WTC11 (cell line): ENCODE results near the gene ARHGEF12. TPM values are rescaled to one million over a fixed set of nuclear protein-coding genes. Genes with fewer than 3 reads are reported as not detected.

Experiments used
- CDX4 ChIP-seq: fragments of 250-450 bp; sonication (Bioruptor Pico); IDR thresholded peaks from 2 replicates; pipeline ENCODE4 v1.9.0; 2021; ENCODE audit warnings: moderate library complexity, mild to moderate bottlenecking, inconsistent platforms, borderline replicate concordance
- CREM ChIP-seq: sonication (generic); formaldehyde crosslinking; IDR thresholded peaks from 2 replicates; pipeline ENCODE4 v1.8.1; 2022; ENCODE audit warnings: mild to moderate bottlenecking, missing genetic modification reagents, moderate library complexity
- ERG ChIP-seq: fragments of 250-450 bp; sonication (Bioruptor Pico); IDR thresholded peaks from 2 replicates; pipeline ENCODE4 v1.8.0; 2021; ENCODE audit warnings: mild to moderate bottlenecking
- ESRRA ChIP-seq: sonication (generic); formaldehyde crosslinking; IDR thresholded peaks from 2 replicates; pipeline ENCODE4 v1.8.1; 2022; ENCODE audit warnings: mild to moderate bottlenecking, missing genetic modification reagents, borderline replicate concordance
- GTF2I ChIP-seq: fragments of 250-450 bp; sonication (Bioruptor Pico); conservative IDR thresholded peaks from 2 replicates; pipeline ENCODE4 v1.4.0; 2021; ENCODE audit warnings: mild to moderate bottlenecking
- JAZF1 ChIP-seq: fragments of 250-450 bp; sonication (Bioruptor Pico); IDR thresholded peaks from 2 replicates; pipeline ENCODE4 v1.9.0; 2021; ENCODE audit warnings: moderate library complexity, mild to moderate bottlenecking, inconsistent platforms
- MXD4 ChIP-seq: fragments of 250-450 bp; sonication (Bioruptor Pico); IDR thresholded peaks from 2 replicates; pipeline ENCODE4 v1.8.0; 2021; ENCODE audit warnings: mild to moderate bottlenecking, moderate library complexity, borderline replicate concordance
- NFATC4 ChIP-seq: fragments of 250-450 bp; sonication (Bioruptor Pico); IDR thresholded peaks from 2 replicates; pipeline ENCODE4 v1.9.0; 2021; ENCODE audit warnings: mild to moderate bottlenecking
- NFE2L1 ChIP-seq: sonication (generic); formaldehyde crosslinking; IDR thresholded peaks from 2 replicates; pipeline ENCODE4 v1.8.1; 2023; ENCODE audit warnings: missing genetic modification reagents
- ZNF138 ChIP-seq: sonication (generic); formaldehyde crosslinking; conservative IDR thresholded peaks from 2 replicates; pipeline ENCODE4 v1.8.1; 2022; ENCODE audit warnings: mild to moderate bottlenecking, moderate library complexity, missing genetic modification reagents
- ZNF425 ChIP-seq: fragments of 250-450 bp; sonication (Bioruptor Pico); conservative IDR thresholded peaks from 2 replicates; pipeline ENCODE4 v1.9.0; 2021; ENCODE audit warnings: mild to moderate bottlenecking
- total RNA-seq: library from RNA; stranded (reverse); gene quantifications from 3 replicates; pipeline ENCODE4 v1.2.3, GENCODE V29; 2021
- TF ChIP-seq, protein P1 (sequence below): sonication (generic); formaldehyde crosslinking; IDR thresholded peaks from 2 replicates; pipeline ENCODE4 v1.8.1; 2022; ENCODE audit warnings: mild to moderate bottlenecking, missing genetic modification reagents, moderate library complexity, borderline replicate concordance
- TF ChIP-seq, protein P2 (sequence below): sonication (generic); formaldehyde crosslinking; IDR thresholded peaks from 2 replicates; pipeline ENCODE4 v1.8.0; 2023; ENCODE audit warnings: mild to moderate bottlenecking, missing genetic modification reagents
- TF ChIP-seq, protein P3 (sequence below): sonication (generic); formaldehyde crosslinking; IDR thresholded peaks from 2 replicates; pipeline ENCODE4 v1.8.1; 2022; ENCODE audit warnings: low read depth, mild to moderate bottlenecking, moderate library complexity, missing genetic modification reagents, borderline replicate concordance
- TF ChIP-seq, protein P4 (sequence below): fragments of 200-600 bp; IDR thresholded peaks from 2 replicates; pipeline ENCODE4 v1.8.0; 2022; ENCODE audit warnings: antibody characterized with exemption
- TF ChIP-seq, protein P5 (sequence below): sonication (generic); formaldehyde crosslinking; IDR thresholded peaks from 2 replicates; pipeline ENCODE4 v1.8.0; 2023; ENCODE audit warnings: missing genetic modification reagents, mild to moderate bottlenecking, borderline replicate concordance
- TF ChIP-seq, protein P6 (sequence below): sonication (generic); formaldehyde crosslinking; conservative IDR thresholded peaks from 2 replicates; pipeline ENCODE4 v1.8.1; 2023; ENCODE audit warnings: mild to moderate bottlenecking, low read depth, missing genetic modification reagents, moderate library complexity

ARHGEF12 gene
- total RNA-seq, 1 experiment from 2014 or later: 35.8 TPM

- TF ChIP-seq ZNF138 (CRISPR knock-in tag) (0 out of 2 replicates have a peak, but pooled peaks have one; percentile 26), CREM (CRISPR knock-in tag) (peak; percentile 75), ERG (CRISPR knock-in tag) (no peak), MXD4 (no peak), JAZF1 (CRISPR knock-in tag) (no peak), CDX4 (CRISPR knock-in tag) (no peak), ESRRA (CRISPR knock-in tag) (0 out of 2 replicates have a peak, but pooled peaks have one; percentile 60), NFE2L1 (CRISPR knock-in tag) (no peak), GTF2I (no peak), NFATC4 (CRISPR knock-in tag) (no peak), ZNF425 (CRISPR knock-in tag) (no peak)
- TF ChIP-seq, protein P1, sequence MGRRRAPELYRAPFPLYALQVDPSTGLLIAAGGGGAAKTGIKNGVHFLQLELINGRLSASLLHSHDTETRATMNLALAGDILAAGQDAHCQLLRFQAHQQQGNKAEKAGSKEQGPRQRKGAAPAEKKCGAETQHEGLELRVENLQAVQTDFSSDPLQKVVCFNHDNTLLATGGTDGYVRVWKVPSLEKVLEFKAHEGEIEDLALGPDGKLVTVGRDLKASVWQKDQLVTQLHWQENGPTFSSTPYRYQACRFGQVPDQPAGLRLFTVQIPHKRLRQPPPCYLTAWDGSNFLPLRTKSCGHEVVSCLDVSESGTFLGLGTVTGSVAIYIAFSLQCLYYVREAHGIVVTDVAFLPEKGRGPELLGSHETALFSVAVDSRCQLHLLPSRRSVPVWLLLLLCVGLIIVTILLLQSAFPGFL: no peak
- TF ChIP-seq, protein P2, sequence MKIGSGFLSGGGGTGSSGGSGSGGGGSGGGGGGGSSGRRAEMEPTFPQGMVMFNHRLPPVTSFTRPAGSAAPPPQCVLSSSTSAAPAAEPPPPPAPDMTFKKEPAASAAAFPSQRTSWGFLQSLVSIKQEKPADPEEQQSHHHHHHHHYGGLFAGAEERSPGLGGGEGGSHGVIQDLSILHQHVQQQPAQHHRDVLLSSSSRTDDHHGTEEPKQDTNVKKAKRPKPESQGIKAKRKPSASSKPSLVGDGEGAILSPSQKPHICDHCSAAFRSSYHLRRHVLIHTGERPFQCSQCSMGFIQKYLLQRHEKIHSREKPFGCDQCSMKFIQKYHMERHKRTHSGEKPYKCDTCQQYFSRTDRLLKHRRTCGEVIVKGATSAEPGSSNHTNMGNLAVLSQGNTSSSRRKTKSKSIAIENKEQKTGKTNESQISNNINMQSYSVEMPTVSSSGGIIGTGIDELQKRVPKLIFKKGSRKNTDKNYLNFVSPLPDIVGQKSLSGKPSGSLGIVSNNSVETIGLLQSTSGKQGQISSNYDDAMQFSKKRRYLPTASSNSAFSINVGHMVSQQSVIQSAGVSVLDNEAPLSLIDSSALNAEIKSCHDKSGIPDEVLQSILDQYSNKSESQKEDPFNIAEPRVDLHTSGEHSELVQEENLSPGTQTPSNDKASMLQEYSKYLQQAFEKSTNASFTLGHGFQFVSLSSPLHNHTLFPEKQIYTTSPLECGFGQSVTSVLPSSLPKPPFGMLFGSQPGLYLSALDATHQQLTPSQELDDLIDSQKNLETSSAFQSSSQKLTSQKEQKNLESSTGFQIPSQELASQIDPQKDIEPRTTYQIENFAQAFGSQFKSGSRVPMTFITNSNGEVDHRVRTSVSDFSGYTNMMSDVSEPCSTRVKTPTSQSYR: no peak
- TF ChIP-seq, protein P3, sequence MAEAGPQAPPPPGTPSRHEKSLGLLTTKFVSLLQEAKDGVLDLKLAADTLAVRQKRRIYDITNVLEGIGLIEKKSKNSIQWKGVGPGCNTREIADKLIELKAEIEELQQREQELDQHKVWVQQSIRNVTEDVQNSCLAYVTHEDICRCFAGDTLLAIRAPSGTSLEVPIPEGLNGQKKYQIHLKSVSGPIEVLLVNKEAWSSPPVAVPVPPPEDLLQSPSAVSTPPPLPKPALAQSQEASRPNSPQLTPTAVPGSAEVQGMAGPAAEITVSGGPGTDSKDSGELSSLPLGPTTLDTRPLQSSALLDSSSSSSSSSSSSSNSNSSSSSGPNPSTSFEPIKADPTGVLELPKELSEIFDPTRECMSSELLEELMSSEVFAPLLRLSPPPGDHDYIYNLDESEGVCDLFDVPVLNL (CRISPR knock-in tag): no peak
- TF ChIP-seq, protein P4, sequence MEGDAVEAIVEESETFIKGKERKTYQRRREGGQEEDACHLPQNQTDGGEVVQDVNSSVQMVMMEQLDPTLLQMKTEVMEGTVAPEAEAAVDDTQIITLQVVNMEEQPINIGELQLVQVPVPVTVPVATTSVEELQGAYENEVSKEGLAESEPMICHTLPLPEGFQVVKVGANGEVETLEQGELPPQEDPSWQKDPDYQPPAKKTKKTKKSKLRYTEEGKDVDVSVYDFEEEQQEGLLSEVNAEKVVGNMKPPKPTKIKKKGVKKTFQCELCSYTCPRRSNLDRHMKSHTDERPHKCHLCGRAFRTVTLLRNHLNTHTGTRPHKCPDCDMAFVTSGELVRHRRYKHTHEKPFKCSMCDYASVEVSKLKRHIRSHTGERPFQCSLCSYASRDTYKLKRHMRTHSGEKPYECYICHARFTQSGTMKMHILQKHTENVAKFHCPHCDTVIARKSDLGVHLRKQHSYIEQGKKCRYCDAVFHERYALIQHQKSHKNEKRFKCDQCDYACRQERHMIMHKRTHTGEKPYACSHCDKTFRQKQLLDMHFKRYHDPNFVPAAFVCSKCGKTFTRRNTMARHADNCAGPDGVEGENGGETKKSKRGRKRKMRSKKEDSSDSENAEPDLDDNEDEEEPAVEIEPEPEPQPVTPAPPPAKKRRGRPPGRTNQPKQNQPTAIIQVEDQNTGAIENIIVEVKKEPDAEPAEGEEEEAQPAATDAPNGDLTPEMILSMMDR: no peak
- TF ChIP-seq, protein P5, sequence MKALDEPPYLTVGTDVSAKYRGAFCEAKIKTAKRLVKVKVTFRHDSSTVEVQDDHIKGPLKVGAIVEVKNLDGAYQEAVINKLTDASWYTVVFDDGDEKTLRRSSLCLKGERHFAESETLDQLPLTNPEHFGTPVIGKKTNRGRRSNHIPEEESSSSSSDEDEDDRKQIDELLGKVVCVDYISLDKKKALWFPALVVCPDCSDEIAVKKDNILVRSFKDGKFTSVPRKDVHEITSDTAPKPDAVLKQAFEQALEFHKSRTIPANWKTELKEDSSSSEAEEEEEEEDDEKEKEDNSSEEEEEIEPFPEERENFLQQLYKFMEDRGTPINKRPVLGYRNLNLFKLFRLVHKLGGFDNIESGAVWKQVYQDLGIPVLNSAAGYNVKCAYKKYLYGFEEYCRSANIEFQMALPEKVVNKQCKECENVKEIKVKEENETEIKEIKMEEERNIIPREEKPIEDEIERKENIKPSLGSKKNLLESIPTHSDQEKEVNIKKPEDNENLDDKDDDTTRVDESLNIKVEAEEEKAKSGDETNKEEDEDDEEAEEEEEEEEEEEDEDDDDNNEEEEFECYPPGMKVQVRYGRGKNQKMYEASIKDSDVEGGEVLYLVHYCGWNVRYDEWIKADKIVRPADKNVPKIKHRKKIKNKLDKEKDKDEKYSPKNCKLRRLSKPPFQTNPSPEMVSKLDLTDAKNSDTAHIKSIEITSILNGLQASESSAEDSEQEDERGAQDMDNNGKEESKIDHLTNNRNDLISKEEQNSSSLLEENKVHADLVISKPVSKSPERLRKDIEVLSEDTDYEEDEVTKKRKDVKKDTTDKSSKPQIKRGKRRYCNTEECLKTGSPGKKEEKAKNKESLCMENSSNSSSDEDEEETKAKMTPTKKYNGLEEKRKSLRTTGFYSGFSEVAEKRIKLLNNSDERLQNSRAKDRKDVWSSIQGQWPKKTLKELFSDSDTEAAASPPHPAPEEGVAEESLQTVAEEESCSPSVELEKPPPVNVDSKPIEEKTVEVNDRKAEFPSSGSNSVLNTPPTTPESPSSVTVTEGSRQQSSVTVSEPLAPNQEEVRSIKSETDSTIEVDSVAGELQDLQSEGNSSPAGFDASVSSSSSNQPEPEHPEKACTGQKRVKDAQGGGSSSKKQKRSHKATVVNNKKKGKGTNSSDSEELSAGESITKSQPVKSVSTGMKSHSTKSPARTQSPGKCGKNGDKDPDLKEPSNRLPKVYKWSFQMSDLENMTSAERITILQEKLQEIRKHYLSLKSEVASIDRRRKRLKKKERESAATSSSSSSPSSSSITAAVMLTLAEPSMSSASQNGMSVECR (CRISPR knock-in tag): no peak
- TF ChIP-seq, protein P6, sequence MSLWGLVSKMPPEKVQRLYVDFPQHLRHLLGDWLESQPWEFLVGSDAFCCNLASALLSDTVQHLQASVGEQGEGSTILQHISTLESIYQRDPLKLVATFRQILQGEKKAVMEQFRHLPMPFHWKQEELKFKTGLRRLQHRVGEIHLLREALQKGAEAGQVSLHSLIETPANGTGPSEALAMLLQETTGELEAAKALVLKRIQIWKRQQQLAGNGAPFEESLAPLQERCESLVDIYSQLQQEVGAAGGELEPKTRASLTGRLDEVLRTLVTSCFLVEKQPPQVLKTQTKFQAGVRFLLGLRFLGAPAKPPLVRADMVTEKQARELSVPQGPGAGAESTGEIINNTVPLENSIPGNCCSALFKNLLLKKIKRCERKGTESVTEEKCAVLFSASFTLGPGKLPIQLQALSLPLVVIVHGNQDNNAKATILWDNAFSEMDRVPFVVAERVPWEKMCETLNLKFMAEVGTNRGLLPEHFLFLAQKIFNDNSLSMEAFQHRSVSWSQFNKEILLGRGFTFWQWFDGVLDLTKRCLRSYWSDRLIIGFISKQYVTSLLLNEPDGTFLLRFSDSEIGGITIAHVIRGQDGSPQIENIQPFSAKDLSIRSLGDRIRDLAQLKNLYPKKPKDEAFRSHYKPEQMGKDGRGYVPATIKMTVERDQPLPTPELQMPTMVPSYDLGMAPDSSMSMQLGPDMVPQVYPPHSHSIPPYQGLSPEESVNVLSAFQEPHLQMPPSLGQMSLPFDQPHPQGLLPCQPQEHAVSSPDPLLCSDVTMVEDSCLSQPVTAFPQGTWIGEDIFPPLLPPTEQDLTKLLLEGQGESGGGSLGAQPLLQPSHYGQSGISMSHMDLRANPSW (CRISPR knock-in tag): no peak
Observed at GRCh38 chr11:120324932-120325810, 11.0 kb upstream of the ARHGEF12 start, which contains the start of gene TLCD5 (continued).
